ENCODE results near the gene PNKD. TPM values are rescaled to one million over a fixed set of nuclear protein-coding genes. Genes with fewer than 3 reads are reported as not detected.

PNKD gene
- total RNA-seq, 1 donor from 2014 or later, result 66.2 TPM

GRCh38 chr2:218370410-218371063, 100.2 kb downstream of the PNKD start:
- no peak for DNase-seq (ENCODE audit: low spot score)

DNA sequence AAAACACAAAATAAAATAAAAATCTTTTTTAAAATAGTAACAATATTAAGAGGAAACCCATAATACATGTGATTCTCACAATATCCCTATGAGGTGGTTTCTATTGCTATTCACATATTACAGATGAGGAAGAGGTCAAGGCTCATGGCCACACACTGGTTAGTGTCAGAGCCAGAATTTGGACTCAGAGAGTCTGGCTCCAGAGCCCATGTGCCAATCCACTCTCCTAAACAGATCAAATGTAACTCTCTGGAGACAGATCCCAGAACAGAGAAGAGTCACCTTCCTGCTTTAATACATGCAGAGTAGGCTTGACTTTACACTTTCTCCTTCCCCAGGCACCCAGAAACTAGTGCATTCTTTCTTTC, 101.6 kb downstream of the PNKD start:
- DNase-seq (ENCODE audit: low spot score), result no peak

DNA sequence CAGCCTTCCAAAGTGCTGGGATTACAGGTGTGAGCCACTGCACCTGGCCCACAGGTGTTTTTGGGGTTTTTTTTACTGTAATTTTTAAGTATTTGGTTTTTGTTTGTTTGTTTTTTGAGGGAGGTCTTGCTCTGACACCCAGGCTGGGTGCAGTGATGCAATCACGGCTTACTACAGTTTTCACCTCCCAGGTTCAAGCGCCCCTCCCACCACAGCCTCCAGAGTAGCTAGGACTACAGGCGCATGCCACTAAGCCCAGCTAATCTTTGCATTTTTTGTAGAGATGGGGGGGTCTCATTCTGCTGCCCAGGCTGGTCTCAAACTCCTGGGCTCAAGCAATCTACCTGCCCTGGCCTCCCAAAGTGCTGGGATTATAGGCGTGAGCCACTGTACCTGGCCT, 104.5 kb downstream of the PNKD start:
- no peak for DNase-seq (ENCODE audit: low spot score)

DNA sequence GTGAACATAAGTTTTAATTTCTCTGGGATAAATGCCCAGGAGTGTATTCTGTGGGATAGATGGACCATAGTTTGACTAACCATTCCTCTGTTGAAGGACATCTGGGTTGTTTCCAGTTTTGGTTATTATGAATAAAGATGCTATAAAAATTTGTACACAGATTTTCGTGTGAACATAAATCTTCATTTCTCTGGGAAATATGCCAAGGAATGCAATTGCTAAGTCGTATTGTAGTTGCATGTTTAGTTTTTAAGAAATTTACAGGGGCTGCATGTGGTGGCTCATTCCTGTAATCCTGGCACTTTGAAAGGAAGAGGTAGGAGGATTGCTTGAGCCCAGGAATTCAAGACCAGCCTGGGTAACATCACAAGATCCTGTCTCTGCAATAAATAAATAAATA, 104.9 kb downstream of the PNKD start:
- DNase-seq (ENCODE audit: low spot score), result no peak

DNA sequence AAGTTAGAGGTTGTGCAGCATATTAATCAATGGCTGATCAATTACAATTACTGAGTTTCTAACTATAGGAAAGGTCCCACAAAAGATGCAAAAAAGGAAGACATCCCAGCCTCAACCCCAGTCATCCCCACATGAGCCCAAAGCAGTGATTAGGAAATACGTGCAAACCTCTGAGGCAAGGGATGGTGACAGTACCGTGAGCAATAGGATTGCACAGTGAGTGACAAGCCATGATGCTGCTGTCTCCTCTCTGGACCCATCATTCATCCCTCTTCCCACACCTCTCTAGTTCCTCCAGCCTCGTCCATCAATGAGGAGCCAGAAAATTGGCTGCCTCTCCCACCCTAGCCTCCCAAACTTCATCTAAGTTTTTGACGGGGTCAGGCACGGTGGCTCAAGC, 107.7 kb downstream of the PNKD start:
- no peak for DNase-seq (ENCODE audit: low spot score)

DNA sequence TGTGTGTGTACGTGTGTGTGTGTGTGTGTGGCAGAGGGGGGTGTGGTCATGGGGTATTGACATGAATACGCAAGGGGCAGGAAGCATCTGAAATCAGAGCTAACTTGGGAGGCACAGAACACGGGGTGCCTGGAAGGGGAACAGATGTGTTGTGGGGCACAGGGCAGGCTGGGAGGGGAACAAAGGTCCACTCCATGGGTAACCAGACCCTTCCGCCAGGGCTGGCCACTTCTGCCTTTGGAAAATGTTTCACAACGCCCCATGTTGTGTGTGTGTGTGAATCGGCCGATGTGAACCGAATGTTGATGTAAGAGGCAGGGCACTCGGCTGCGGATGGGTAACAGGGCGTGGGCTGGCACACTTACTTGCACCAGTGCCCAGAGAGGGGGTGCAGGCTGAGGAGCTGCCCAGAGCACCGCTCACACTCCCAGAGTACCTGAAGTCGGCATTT, 111.6 kb downstream of the PNKD start, which contains the start of gene SLC11A1:
Gene SLC11A1, plus strand, starts transcription at position 358 of the 451 bp plus-strand sequence. CDS start 96 bp downstream, outside the sequence.
- DNase-seq (ENCODE audit: low spot score), result no peak

DNA sequence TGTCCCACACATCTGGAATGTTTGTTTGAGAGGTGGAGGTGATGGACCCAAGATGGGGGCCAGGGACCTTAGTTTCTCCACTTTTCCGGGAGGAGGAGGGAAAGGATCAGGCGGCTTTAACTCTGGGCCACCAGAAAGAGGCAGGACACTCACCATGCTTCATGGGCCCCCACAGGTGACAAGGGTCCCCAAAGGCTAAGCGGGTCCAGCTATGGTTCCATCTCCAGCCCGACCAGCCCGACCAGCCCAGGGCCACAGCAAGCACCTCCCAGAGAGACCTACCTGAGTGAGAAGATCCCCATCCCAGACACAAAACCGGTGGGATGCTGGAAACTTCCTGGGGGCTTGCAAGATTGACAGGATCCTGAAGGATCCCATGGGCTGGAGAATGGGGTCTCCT, 112.5 kb downstream of the PNKD start:
- no peak for DNase-seq (ENCODE audit: low spot score)

- DNase-seq (ENCODE audit: low spot score), result peak; percentile 62
These were observed 113.7 kb downstream of the PNKD start for GRCh38 chr2:218383892-218384519.

DNA sequence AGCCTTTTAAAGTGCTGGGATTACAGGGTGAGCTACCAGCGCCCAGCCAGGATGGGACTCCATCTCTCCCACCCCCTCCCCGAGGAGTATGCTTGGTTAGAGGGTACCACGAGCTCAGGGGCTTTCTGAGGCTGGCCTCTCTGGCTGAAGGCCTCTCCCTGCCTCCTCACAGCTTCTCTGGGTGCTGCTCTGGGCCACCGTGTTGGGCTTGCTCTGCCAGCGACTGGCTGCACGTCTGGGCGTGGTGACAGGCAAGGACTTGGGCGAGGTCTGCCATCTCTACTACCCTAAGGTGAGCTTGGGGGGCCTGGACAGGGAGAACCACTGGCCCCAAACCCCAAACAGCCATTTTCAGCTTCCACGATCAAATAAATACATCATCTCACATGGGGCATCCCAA, 114.7 kb downstream of the PNKD start:
- no peak for DNase-seq (ENCODE audit: low spot score)

DNA sequence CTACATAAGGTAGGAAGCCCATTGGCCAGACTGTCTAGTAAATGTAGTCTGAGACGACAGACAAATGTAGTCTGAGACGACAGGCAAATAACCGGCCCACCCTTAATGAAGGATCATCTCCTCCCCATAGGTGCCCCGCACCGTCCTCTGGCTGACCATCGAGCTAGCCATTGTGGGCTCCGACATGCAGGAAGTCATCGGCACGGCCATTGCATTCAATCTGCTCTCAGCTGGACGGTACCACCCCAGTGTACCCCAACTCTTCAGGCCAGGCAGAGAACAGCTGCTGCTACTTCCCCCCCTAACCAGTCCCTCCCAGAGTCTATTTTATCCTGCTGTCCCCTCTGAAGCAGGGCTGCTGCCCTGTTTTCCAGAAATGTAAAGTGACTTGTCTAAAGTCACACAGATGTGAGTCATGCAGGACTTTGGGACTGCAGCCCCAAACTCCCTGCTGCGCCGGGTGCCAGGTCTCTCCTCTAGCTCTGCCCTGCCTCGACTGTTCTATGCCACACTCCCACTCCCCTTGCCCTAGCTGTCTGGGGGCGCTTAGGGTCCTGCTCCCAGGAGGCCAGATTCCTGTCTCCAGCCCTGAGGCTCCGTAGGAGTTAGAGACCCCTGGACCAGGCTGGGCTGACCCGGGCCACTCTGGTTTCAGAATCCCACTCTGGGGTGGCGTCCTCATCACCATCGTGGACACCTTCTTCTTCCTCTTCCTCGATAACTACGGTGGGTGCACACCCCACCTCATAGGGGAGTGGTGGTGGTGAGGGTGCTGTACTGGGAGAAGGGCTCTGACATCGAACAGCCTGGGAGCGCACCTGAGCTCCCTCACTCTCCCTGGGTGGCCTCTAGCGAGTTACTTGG, 116.4 kb downstream of the PNKD start:
- no peak for DNase-seq (ENCODE audit: low spot score)

DNA sequence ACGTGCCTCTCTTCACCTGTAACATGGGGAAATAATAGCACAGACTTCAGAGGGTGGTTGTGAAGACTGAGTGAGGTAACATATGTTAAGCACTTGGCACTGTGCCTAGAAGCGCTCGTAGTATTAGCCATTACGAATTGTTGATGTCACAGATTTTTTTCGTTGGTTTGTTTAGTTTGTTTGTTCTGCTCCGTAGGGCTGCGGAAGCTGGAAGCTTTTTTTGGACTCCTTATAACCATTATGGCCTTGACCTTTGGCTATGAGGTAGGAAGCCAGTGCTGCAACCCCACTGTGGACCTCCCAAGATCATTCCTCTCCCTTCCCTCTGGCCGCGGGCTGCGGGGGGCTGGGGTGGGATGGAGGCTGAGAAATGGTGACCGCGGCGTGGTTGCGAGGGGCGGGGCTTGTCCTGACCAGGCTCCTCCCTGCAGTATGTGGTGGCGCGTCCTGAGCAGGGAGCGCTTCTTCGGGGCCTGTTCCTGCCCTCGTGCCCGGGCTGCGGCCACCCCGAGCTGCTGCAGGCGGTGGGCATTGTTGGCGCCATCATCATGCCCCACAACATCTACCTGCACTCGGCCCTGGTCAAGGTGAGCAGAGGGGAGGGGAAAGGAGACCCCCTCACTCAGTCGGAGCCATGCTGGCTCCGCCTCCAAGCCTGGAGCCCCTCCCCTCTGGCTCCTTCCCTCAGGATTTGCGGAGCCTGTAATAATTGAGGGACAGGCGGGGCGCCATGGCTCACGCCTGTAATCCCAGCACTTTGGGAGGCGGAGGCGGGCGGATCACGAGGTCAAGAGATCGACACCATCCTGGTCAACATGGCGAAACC, 117.3 kb downstream of the PNKD start:
- peak; percentile 59 for DNase-seq (ENCODE audit: low spot score)

- no peak for DNase-seq (ENCODE audit: low spot score)
These were observed 119.2 kb downstream of the PNKD start for GRCh38 chr2:218389333-218390150.

DNA sequence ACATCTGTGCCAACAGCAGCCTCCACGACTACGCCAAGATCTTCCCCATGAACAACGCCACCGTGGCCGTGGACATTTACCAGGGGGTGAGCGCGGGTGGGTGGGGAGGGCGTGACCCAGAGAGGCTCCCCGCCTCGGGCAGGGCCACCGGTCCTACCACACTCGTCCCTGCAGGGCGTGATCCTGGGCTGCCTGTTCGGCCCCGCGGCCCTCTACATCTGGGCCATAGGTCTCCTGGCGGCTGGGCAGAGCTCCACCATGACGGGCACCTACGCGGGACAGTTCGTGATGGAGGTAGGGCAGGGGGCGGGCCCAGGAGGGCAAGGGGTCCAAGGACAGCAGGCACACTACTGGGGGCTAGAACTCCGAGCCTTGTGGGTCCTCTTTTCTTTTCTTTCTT, 120.9 kb downstream of the PNKD start:
- DNase-seq (ENCODE audit: low spot score), result no peak

DNA sequence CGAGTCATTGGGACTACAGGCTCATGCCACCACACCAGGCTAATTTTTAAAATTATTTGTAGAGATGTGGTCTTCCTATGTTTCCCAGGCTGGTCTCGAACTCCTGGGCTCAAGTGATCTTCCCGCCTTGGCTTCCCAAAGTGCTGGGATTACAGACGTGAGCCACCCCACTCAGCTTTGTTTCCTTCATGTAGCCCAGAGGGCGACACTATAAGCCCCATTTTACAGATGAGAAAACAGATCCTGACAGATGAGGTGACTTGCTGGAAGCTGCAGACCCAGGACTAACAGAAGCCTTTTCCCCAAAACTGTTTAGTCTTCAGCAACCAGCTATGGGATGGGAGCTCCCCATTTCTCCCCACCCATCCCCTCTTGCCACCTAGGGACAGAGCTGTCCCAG, 122.1 kb downstream of the PNKD start:
- no peak for DNase-seq (ENCODE audit: low spot score)

DNA sequence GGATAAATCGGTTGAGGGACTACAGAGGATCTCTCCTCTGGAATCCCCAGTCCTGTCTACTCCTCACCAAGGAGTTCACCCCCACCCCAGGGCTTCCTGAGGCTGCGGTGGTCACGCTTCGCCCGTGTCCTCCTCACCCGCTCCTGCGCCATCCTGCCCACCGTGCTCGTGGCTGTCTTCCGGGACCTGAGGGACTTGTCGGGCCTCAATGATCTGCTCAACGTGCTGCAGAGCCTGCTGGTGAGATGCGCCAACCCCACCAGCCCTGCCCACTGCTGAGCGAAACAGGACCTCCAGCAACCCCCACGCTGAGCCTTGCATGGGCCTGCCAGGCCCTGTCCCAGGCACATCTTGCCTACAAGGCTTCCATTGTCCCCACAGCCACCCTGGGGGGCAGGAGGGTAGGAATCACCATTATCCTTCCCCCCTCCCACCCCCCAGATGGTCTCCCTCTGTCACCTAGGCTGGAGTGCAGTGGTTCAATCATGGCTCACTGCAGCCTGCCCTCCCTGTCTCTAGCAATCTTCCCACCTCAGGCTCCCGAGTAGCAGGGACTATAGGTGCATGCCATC, 122.7 kb downstream of the PNKD start:
- DNase-seq (ENCODE audit: low spot score), result no peak

DNA sequence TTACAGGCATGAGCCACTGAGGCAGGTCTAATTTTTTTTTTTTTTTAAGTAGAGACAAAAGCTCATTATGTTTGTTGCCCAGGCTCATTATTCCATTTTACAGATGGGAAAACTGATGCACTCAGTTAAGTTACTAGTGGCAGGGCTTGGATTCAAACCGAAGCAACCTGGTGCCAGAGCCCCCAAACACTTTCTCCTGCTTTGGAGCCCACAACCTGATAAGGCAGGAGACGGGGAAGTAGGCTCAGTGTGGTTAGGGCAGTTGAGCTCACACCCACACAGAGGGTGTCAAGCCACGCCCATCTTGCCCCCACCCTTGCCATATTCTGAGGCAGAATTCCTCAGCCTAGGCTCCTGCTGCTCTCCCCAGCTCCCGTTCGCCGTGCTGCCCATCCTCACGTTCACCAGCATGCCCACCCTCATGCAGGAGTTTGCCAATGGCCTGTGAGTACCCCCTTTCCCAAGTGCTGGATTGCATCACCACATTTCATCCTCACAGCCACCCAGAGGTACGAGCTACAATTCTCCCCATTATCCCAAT, 123.5 kb downstream of the PNKD start:
- DNase-seq (ENCODE audit: low spot score), result no peak

DNA sequence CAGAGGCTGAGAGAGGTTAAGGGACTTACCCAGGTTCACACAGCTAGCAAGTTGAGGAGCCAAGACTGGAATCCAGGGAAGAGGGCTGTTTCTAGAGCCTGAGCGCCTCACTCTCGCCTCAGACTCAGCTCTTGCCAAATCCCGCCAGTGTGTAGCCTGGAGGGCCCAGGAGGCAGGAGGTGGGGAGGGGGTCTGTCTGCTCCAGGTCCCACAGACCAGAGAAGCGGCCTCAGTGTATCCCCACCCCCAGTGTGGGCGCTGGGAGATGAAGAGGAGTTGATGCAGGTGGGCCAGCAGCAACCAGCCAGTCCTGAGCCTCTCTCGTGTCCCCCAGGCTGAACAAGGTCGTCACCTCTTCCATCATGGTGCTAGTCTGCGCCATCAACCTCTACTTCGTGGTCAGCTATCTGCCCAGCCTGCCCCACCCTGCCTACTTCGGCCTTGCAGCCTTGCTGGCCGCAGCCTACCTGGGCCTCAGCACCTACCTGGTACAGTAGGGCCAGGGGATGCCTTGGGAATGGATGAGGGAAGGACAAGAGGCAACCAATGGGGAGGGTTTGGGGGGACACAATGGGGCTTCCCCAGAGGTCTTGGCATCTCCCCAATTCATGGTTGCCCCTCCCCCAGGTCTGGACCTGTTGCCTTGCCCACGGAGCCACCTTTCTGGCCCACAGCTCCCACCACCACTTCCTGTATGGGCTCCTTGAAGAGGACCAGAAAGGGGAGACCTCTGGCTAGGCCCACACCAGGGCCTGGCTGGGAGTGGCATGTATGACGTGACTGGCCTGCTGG, 124.2 kb downstream of the PNKD start:
- DNase-seq (ENCODE audit: low spot score), result no peak

DNA sequence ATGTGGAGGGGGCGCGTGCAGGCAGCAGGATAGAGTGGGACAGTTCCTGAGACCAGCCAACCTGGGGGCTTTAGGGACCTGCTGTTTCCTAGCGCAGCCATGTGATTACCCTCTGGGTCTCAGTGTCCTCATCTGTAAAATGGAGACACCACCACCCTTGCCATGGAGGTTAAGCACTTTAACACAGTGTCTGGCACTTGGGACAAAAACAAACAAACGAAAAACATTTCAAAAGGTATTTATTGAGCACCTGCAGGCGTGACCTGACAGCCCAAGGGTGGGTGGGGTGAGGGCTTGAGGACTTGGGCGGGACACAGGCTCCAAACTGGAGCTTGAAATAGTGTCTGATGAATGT, 124.7 kb downstream of the PNKD start:
- no peak for DNase-seq (ENCODE audit: low spot score)

- no peak for DNase-seq (ENCODE audit: low spot score)
These were observed 125.1 kb downstream of the PNKD start for GRCh38 chr2:218395456-218395825.
